ENCODE data around the gene PANX2. TPM values are rescaled to one million over a fixed set of nuclear protein-coding genes. Genes with fewer than 3 reads are reported as not detected.
A peak's percentile ranks its signal among the peaks of the same experiment; 100 is the strongest.

PANX2 gene
- total RNA-seq, 6 experiments from 2014 or later = 3.9 to 12.3 (median 7.2) TPM

DNA sequence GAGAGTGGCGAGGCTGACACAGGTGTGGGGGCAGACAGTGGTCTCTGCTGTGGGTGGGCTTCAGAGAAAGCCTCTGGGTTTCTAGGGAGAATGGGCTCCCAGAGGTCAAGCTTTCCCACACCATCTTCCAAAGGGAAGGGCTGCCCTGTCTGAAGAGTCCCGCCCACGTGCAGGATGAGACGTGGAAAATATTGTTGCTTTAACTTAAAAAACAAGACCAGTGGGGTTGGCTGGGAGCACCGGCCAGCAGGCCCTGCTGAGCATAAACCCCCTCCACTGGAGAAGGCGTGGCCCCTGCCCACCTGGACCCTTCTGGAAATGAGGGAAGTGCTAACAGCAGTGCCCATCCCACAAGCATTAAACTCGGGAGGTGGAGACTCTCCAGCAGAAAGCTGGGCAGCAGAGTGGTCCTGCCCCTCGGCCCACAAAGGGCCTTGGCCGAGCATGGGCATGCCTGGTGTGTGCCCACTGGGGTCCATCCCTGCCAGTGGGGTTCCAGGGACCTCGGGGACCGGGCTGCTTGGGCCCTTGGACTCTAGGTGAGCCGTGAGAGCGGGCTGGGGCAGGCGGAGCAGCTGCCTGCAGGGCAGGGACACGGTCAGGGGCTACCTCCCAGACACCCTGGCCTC is 45.6 kb downstream of the PANX2 start:
- Histone ChIP-seq H3K27ac (no peak overlapping the region), H3K9me3 (no peaks in the 10 kb centered on the region), H3K4me3 (no peak overlapping the region), H3K27me3 (no peaks in the 10 kb centered on the region), H3K4me1 (peaks cover 0 to 4% (median 2%) of the 10 kb centered on the region in 4 donors), H3K36me3 (peaks cover 6 to 84% (median 34%) of the 10 kb centered on the region in 4 donors)
- DNase-seq (peak in 1 of 3 donors; percentile 29), ATAC-seq (no peak)
- TF ChIP-seq POLR2A (IDR thresholded peaks at IDR 0.05) (no peak), CTCF (IDR thresholded peaks at IDR 0.05) (no peak)
- 89% methylated on average over 3 of the region's 15 CpGs for WGBS (ENCODE audit: insufficient coverage, low coverage, low lambda C conversion rate, missing lambda C conversion rate)
- intact Hi-C loops (cut with DNase I) = no loop called here

GRCh38 chr22:50216684-50217520 is 46.4 kb downstream of the PANX2 start:
- 89% methylated on average over 10 of the region's 57 CpGs for WGBS (ENCODE audit: insufficient coverage, low coverage, low lambda C conversion rate, missing lambda C conversion rate)
- Histone ChIP-seq H3K4me3 (no peak overlapping the region), H3K4me1 (peaks cover 0 to 4% (median 2%) of the 10 kb centered on the region in 4 donors), H3K27ac (no peak overlapping the region), H3K9me3 (no peaks in the 10 kb centered on the region), H3K27me3 (no peaks in the 10 kb centered on the region), H3K36me3 (peaks cover 6 to 83% (median 31%) of the 10 kb centered on the region in 4 donors)
- intact Hi-C loops (cut with DNase I) = no loop called here
- peak in 2 of 3 donors; percentile 35 to 58 for DNase-seq
- ATAC-seq = no peak
- TF ChIP-seq CTCF (IDR thresholded peaks at IDR 0.05) (no peak), POLR2A (IDR thresholded peaks at IDR 0.05) (no peak)

- no peaks in the 10 kb centered on the region for H3K9me3 ChIP-seq
- H3K36me3 ChIP-seq = peaks cover 6 to 82% (median 32%) of the 10 kb centered on the region in 4 donors
- TF ChIP-seq CTCF (IDR thresholded peaks at IDR 0.05) (no peak), POLR2A (IDR thresholded peaks at IDR 0.05) (no peak)
- peak in 1 of 3 donors; percentile 20 for DNase-seq
- WGBS (ENCODE audit: insufficient coverage, low coverage, low lambda C conversion rate, missing lambda C conversion rate) = no CpG with 5 or more reads among the region's 21 CpGs
- H3K27ac ChIP-seq = no peak overlapping the region
- H3K4me3 ChIP-seq = no peak overlapping the region
- H3K27me3 ChIP-seq = no peaks in the 10 kb centered on the region
- intact Hi-C loops (cut with DNase I) = no loop called here
- H3K4me1 ChIP-seq = peaks cover 0 to 4% (median 2%) of the 10 kb centered on the region in 4 donors
- no peak for ATAC-seq
Observed at GRCh38 chr22:50217543-50218152, 47.1 kb downstream of the PANX2 start.

- peaks cover 0 to 4% (median 2%) of the 10 kb centered on the region in 4 donors for H3K4me1 ChIP-seq
- intact Hi-C loops (cut with DNase I) = no loop called here
- no peaks in the 10 kb centered on the region for H3K9me3 ChIP-seq
- no peak overlapping the region for H3K4me3 ChIP-seq
- DNase-seq (peak in 2 of 3 donors; percentile 51 to 73), ATAC-seq (peak; percentile 3 to 29 (median 8))
- H3K27me3 ChIP-seq = no peaks in the 10 kb centered on the region
- H3K27ac ChIP-seq = no peak overlapping the region
- peaks cover 5 to 82% (median 28%) of the 10 kb centered on the region in 4 donors for H3K36me3 ChIP-seq
- TF ChIP-seq POLR2A (IDR thresholded peaks at IDR 0.05) = no peak
- no peak for TF ChIP-seq CTCF (IDR thresholded peaks at IDR 0.05)
- WGBS (ENCODE audit: insufficient coverage, low coverage, low lambda C conversion rate, missing lambda C conversion rate) = no CpG with 5 or more reads among the region's 43 CpGs
Observed at GRCh38 chr22:50218153-50218995, 47.8 kb downstream of the PANX2 start.
